ENCODE results near the gene ABR.
A peak's percentile ranks its signal among the peaks of the same experiment; 100 is the strongest.

ABR gene

DNA sequence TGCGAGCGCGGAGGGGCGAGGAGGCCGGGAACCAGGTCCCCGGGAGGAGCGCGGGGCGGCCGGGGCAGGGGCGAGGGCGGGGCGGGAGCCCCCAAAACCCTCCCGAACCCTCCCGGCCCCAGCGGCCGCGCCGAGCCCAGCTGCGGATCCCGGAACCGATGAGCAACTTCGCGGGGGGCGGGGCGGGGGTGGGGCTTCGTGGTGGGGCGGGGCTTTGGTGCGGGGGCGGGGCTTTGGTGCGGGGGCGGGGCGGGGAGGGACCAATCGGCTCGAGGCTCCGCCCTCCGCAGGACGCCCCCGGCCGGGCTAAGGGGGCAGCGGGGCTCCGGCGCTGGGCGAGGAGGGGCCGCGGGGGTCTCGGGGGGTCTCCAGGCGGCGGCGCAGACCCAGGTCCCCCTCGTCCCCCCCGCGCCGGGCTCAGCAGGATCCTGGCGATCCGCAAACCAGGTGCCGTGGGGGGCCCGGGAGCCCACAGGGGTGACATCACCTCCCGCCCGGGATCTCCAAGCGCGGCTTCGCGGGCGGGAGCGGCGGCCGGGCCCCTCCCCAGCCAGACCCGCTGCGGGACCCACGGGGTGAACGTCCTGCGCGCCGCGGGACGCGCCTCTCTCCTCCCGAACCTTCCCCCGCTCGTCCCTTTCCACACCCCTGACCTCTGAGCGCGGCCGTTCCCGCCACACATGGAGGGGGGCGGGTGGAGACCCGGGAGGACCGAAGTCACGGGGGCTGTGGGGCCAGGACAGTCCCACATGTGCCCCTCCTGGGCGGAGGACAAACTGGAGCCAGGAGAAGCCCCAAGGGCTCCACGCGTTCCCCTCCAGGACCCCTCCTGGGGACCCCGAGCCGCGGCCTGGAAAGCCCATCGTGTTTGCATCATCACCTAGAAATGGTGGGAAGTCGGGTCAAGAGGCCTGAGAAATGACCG lies at the start of gene ABR:
ABR (minus strand) TSS at position 164 of the 925 bp plus-strand sequence. CDS start 254 bp downstream, outside the sequence.
- DNase-seq, result peak; percentile 22

DNA sequence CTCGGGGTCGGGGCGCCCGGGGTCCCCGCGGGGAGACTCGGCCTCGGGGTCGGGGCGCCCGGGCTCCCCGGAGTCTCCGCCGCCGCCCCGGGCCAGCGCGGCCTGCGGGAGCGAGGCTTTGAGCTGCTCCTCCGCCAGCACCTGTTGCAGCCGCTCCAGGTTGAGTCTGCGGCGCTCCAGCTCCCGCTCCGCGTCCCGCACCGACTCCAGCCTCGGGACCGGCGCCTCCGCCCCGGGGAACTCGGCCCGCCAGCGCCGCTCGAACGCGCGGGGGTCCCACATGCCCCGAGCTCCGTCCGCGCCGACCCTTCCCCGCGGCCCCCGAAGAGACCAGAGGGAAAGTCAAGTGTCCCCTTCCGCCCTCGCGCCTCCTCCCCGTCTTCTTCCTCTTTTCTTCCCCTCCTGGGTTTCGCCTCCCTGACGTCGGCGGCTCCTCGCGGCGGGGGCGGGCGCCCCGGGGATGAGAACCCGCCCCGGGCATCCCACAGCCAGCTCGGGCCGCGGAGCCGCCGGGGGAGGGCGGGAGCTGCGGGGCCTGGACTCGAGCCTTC lies 49.6 kb upstream of the ABR start:
- peak; percentile 65 for DNase-seq

DNA sequence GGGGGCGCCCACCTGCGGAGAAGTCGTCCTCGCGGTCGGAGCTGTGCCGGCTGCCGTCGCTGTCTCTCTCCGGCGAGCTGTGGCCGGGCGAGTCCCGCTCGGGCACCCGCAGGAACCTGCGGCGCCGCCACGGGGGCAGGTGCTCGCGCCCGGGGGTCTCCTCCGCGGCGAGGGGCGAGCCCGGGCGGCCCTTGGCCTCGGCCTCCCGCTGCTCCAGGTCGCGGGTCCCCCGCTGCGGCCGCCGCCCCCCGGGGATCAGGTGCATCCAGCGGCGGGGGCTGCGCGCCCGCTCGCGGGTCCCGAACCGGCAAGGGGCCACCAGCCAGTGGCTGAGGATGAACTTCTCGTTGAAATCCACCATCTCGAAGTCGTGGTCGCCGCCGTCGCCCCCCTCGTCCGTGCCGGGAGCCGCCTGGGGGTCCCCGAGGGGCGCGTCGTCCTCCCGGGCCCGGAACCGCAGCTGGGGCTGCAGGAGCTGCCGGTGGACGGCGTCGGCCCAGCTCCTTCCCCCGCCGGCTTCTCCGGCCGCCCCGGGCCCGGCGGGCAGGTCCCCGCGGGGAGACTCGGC lies 49.1 kb upstream of the ABR start:
- DNase-seq, result no peak

DNA sequence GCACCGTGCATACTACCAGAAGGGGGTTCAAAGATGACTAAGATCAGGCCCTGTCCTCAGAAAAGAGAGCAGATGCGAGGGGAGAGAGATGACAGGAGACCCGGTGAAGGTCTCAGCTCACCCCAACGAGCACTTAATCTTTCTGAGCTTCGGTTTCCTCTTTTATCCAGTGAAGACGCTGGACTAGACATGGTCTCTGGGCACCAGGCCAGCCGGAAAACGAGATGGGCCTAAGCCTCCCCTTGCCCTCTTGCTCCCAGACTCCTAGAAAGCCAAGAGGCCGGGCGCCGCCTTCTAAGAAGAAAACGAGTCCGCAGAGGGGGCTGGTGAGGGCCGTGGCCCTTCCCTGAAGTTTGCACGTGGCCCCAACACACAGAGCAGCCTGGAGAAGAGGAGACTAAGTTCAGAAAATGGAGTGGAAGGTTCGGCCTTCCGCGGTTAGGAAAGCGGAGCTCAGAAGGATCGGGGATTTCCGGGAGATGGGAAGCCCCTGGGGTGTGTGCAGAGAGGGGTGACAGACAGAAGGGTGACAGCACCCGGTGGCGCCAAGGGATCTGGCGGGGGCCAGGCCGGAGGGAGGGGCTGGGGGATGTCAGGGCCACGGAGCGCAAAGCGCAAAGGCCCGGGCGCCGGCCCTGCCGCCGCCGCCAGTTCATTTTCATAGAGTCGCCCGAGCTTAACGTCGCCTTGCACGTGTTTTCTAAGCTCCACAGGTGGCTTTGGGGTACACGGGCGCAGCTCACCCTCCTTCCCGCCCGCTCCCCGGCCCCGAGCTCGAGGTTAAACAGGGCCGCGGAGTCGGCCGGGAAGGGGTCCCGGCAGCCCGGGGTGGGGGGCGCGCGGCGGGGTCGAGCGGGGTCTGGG lies 48.4 kb upstream of the ABR start:
- DNase-seq, result peak; percentile 22

DNA sequence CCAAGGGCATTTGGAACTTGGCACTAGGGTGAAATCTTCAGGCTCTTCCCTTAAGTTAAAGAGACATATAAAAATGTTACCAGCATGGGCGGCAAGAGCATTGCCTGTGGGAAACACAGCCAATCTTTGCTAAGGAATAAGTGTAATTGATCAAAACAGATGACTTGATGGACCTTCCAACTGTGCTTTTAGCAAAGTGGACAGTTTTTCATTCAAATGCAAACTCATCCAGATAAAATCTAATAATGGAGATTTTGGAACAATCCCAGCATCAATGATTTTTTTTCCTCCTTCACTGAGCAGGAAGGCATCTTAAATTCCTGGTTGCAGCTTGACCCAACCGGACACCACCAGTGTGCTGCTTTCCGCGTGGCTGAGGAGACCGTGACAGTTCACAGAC lies 47.6 kb upstream of the ABR start:
- DNase-seq, result no peak

DNA sequence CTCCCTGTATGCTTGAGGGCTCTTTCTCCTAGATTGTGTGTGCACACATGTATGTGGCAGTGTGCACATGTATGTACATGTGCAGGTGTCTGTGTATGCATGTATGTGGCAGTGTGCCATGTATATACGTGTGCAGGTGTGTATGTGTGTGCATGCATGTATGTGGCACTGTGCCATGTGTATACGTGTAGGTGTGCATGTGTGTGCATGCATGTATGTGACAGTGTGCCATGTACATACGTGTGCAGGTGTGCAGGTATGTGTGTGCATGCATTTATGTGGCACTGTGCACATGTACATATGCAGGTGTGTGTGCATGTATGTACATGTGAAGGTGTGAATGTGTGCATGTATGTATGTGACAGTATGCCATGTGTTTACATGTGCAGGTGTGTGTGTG lies 46.5 kb upstream of the ABR start:
- no peak for DNase-seq

DNA sequence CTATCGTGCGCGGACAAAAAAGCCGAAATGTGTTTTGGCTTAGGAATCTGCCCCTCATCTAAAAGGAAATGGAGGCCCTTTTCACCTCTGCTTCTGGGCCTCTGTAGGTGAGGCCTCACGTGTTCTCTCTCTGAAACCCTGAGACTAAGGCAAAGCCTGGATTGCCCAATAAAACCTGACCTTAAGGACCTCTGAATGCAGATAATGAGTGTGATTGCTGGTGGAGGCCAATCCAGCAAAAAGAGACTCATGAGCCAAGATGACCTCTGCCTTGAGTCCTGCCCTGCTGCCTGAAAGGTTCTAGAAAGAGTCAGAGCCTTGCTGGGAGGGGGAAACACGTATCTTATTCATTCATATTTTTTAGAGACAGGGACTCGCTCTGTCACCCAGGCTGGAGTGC lies 44.5 kb upstream of the ABR start:
- no peak for DNase-seq

DNA sequence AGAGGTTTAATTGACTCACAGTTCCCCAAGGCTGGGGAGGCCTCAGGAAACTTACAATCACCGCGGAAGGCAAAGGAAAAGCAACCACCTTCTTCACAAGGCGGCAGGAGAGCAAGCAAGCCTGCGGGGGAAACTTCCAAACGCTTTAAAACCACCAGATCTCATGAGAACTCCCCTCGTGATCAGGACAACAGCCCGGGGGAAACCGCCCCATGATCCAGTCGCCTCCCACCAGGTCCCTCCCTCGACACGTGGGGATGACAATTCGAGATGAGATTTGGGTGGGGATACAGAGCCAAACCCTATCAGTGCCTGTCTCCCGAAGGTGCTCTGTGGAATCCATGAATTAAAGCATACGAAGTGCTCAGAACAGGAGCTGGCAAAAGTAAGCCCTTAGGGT lies 43.9 kb upstream of the ABR start:
- DNase-seq, result no peak

DNA sequence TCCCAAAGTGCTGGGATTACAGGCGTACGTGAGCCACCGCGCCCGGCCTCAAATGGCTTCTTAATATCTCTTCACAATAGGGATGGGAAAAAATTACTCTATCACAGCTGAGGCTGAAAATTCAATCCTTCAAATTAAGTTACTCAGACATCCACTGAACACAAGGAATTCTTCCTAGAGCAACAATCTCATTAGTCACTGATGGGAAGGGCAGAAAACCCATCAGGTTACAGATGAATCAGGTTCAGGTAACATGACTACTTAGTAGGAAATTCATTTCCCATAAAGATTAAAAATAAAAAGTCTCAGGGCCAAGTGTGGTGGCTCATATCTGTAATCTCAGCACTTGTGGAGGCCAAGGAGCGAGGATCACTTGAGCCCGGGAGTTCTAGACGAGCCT lies 42.5 kb upstream of the ABR start:
- no peak for DNase-seq

DNA sequence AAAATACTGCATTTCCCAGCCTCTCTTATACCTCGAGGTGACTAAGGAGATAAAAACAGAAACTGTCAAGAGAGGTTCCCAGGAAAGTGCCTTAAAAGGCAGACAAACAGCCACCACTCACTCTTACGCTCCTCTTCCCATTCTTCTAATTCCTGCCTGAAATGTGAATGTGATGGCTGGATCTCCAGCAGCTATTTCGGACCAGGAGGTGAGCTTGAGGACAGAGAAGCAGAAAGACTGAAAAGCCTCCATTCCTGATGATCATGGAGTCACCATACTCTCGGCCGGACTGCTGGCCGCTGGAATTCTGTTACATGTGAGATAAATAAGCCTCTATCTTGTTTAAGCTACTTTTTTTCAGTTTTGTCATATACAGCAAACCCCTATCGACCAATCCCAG lies 41.4 kb upstream of the ABR start:
- no peak for DNase-seq

DNA sequence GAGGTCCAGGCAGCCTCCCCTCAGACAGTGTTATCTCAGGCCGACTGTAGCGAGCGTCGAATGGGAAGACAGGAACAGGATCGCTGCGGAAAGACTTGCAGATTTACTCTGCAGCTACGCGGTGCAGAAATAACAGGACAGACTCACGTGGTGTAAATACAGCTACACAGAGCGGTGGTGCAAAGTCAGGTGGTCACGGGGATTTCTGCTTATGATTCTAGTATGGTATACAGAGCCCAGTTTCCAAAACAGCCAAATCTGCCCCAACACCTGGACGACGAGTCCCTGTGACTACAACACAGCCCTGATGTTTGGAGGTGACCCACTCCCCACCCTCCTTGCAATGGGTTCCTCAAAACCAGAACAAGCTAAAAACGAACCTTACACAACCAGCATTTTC lies 40.6 kb upstream of the ABR start:
- no peak for DNase-seq

DNA sequence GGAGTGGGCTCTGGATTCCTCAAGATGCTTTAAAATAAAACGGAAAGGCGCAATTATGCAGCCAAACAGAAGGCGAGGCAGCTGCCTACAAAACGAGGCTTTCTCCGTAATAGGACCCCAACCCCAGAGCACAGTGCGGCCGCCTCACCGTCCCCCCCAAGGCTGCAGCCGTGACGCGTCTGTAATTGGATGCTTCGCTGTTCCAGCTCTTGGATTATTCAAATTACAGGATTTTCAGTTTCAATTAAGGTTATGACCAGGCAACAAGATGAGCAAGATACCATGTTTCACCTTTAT lies 37.3 kb upstream of the ABR start:
- no peak for DNase-seq

DNA sequence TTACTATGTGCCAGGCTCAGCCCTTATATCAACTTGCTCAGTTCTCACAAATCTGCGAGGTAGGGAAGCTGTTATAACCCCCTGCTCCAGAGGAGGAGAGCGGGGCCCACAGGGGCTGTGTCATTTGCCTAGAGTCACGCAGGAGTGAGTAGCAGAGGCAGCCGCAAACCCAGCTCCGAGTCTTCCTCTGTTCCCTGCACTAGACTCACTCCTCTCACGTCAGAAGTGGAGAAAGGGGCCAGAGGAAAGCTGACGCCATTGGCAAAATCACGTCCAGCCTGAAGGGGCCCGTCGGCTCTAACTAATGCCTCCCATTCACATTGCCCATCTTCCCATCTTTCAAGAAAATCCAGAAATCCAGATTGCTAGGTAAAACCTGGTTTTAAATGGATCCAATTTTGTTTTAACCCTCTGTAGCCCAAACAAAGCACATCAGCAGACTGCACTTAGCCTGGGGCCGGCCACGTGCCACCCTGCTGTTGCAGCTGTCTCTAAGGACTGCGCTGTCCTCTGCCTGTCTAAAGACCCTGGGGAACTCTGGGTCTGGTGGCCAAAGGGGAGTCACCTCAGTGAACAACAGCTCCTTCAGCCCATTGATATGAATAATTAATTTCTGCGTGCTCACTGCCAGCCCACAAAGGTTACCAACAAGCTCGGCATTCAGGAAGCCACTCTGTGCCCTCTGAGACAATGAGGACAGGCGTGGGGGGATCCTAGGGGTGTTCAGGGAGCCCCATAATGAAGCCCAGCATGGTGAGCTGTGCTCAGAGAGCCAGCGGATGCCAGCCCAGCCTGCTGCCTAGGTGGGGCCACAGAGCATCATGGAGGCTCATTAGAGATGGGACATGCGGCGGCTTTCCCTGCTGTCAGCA lies 36.7 kb upstream of the ABR start:
- no peak for DNase-seq

DNA sequence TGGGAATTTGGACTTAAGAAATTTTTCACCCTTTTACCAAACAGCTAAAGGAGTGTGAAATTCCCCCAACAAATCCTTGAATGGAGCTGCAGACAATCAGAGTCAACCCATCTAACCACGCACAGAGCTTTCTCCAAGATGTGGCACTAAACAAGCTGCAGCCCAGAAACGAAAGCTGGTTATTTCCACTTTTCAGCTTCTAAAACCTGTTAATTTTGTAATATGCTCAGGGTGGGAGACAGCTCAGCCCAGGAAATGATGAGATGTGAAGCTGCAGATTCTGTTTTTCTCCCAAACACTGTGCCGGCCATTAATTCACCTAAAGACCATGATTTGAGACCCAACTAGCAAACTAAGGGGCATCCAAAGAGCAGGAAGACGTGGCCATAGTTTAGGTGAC lies 33.2 kb upstream of the ABR start:
- no peak for DNase-seq

DNA sequence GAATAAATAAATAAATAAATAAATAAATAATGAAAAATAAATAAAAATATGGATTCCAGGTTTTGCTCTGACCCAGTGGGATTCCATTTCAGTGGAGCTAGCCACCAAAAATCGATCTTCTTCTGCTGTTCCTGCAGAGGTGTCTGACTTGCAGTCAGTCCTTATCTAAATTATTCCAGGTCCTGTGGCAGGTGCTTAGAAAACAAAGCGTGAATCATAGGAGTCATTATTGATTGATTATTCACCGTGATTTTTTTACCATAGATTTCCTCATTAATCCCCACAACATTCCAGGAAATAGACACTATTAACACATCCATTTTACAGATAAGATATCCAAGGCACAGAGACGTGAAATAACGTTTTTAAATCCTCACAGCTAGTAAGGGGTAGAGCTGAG lies 31.5 kb upstream of the ABR start:
- no peak for DNase-seq

DNA sequence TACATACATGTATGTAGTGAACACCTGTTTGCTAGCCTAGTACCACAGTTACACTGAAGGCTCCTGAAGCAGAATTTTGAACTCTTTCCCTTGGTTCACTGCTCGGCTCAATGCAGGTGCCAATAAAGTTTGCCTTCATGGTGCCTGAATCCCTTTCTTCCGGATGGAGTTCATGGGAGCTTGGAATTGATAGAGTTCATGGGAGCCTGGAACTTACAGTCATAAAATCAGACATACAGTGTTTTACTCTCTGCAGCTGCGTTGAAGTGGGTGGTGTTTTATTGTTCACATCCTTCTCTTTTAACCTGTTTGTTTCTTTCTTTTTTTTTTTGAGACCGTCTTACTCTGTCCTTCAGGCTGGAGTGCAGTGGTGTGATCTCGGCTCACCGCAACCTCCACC lies 29.2 kb upstream of the ABR start:
- no peak for DNase-seq

DNA sequence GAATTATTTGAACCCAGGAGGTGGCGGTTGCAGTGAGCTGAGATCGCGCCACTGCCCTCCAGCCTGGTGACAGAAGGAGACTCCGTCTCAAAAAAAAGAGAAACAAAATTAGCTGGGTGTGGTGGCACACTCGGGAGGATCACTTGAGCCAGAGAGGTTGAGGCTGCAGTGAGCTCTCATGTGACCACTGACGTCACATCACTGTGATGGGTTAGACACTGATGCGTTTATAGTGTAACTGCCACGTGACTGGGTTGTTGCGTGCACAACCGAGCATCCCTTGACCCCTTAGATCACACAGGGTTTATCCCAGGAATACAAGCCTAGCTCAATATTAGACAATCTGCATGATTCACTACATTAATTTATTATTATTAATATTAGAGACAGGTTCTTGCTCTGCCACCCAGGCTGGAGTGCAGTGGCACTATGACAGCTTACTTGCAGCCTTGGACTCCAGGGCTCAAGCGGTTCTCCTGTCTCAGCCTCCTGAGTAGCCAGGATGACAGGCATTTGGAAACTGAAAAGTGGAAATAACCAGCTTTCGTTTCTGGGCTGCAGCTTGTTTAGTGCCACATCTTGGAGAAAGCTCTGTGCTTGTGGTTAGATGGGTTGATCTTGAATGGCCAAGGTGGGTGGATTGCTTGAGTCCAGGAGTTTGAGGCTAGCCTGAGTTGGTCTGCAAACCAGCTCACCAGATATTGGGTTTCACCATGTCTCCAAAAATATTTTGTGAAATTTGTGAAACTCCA lies 26.4 kb upstream of the ABR start:
- DNase-seq, result no peak

DNA sequence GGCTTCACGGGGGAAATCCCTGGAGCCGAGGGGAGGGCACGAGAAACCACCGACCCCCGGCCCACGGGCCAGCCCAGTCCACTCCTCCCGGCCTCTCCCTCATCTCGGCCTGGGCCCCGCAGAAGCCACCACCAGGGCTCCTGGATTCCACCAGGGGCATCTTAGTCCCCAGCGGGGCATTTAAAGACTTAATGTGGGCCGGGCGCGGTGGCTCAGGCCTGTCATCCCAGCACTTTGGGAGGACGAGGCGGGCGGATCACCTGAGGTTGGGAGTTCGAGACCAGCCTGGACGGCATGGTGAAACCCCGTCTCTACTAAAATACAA lies 24.1 kb upstream of the ABR start:
- DNase-seq, result no peak

DNA sequence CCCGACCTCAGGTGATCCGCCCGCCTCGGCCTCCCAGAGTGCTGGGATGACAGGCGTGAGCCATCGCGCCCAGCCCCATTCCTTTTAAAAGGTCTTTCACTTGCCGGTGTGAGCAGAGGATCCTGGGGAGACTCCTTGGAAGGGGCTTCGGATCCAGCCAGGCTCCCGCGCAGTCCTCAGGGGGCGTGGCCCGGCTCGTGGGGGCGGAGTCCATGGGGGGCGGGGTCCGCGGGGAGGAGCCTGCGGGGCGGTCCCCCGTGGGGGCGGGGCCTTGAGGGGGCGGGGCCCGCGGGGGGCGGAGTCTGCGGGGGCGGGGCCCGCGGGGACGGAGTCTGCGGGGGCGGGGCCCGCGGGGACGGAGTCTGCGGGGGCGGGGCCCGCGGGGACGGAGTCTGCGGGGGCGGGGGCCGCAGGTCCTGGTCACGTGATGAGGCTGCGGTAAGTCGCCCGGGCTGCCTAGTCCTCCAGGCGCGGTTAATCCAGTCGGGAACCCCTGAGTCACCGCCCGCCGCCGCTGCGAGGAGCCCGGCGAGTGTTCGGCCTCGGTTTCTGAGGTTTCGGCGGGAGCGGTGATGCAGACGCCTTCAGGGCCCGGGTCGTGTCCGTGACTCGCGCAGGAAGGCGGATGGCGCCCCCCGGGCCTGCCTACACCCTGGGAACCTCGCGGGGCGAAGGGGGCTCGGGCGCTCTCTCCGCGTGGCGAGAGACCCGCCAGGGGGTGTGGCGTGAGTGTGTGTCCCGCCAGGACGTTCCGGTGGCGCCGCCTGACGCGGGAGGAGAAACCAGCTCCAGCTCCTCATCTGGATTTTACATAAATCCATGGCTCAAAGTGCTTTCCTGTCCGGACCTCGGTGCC lies 23.6 kb upstream of the ABR start:
- peak; percentile 82 for DNase-seq

DNA sequence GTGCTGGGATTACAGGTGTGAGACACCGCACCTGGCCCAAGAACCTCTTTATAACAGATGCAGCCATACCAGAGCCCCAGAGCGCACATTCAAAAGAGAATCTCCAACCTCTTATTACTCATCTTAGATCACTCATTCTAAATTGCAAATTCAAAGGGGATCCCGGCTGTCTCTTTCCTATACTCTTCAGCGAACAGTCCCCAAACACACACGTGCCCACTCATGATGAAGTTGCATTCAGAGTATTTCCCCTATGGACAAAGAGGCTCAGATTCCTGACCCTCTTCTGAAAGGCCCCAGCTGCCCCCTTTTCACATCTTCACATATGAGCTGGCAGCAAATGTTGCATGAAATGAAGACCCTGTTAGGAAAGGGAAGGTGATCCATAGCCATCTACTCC lies 22.5 kb upstream of the ABR start:
- no peak for DNase-seq

DNA sequence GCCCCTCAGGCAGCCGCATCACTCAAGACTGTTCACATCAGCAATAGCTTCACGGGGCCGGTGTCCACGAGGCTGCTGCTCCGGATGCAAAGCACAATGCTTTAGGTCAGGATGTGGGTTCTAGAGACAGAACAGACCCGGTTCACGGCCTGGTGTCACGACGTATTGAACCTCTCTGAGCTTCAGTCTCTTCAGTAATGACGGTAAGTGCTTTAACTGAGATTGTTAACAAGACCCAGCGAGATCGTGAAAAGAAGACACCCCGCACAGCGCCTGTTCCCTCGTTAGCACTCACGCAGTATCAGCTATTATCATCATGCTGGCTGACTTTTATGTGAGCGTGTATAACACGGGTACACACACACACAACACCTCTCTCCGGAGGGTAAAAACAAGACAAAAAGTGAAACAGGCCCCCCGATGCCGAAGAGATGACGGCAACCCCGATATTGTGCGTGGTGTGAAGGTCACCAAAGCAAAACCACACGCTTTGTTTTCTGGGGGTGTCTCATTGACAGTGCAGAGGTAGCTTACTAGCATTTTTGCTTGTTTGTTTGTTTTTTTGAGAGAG lies 21.4 kb upstream of the ABR start:
- DNase-seq, result no peak

Measured in hematopoietic multipotent progenitor cell treated with erythropoietin and hydrocortisone succinate and interleukin-3 and kit ligand, for 6 days (in vitro differentiated cells).